HepG2 (cell line): Measurements from ENCODE around the gene STARD10. TPM values are rescaled to one million over a fixed set of nuclear protein-coding genes. Genes with fewer than 3 reads are reported as not detected.

Experiments
- MYNN ChIP-seq: sonication (generic); formaldehyde crosslinking; IDR thresholded peaks from 2 replicates; pipeline ENCODE4 v1.4.0; 2020; ENCODE audit warnings: mild to moderate bottlenecking, low read depth, missing genetic modification reagents
- NCOA2 ChIP-seq: sonication (generic); formaldehyde crosslinking; IDR thresholded peaks from 2 replicates; pipeline ENCODE4 v1.8.0; 2022; ENCODE audit warnings: inconsistent platforms
- NFIC ChIP-seq: IDR thresholded peaks from 2 replicates; pipeline ENCODE4 v1.6.1; 2012; ENCODE audit warnings: mild to moderate bottlenecking, low read length, inconsistent platforms
- PHB2 ChIP-seq: fragments of 450-650 bp; IDR thresholded peaks from 2 replicates; pipeline ENCODE4 v1.6.1; 2018; ENCODE audit not compliant: partially characterized antibody
- RERE ChIP-seq: IDR thresholded peaks from 2 replicates; pipeline ENCODE4 v1.6.1; 2016; ENCODE audit warnings: low read depth, missing genetic modification reagents, missing compliant biosample characterization
- RFX3 ChIP-seq: IDR thresholded peaks from 2 replicates; pipeline ENCODE4 v1.6.1; 2016; ENCODE audit warnings: missing biosample characterization, missing genetic modification reagents
- RFXANK ChIP-seq: IDR thresholded peaks from 2 replicates; pipeline ENCODE4 v1.6.1; 2016
- SIN3A ChIP-seq: IDR thresholded peaks from 2 replicates; pipeline ENCODE4 v1.6.1; 2011; ENCODE audit warnings: low read depth, mild to moderate bottlenecking, control low read depth, low read length, borderline replicate concordance
- ZBED4 ChIP-seq: sonication (generic); formaldehyde crosslinking; IDR thresholded peaks from 2 replicates; pipeline ENCODE4 v1.4.0; 2020; ENCODE audit warnings: missing genetic modification reagents, borderline replicate concordance
- ZEB1 ChIP-seq: IDR thresholded peaks from 2 replicates; pipeline ENCODE4 v1.6.1; 2012; ENCODE audit warnings: mild to moderate bottlenecking, low read depth, inconsistent platforms; ENCODE audit not compliant: insufficient replicate concordance
- ZNF10 ChIP-seq: sonication (generic); formaldehyde crosslinking; IDR thresholded peaks from 2 replicates; pipeline ENCODE4 v1.4.0; 2020; ENCODE audit warnings: mild to moderate bottlenecking, low read depth, missing genetic modification reagents, borderline replicate concordance
- ZNF207 ChIP-seq: fragments of 450-650 bp; IDR thresholded peaks from 2 replicates; pipeline ENCODE4 v1.6.1; 2016; ENCODE audit warnings: antibody characterized with exemption, borderline replicate concordance
- ZNF468 ChIP-seq: sonication (generic); formaldehyde crosslinking; IDR thresholded peaks from 2 replicates; pipeline ENCODE4 v1.8.0; 2022; ENCODE audit warnings: mild to moderate bottlenecking, moderate library complexity, missing genetic modification reagents
- ZNF777 ChIP-seq: sonication (generic); formaldehyde crosslinking; IDR thresholded peaks from 2 replicates; pipeline ENCODE4 v1.4.0; 2020; ENCODE audit warnings: missing genetic modification reagents
- polyA plus RNA-seq, 8 experiments: library from polyadenylated mRNA; depleted of rRNA in 3 of 8; stranded (reverse) in 7 of 8; unstranded in 1 of 8; fragments of >200 nt; fragmentation: Illumina TruSeq in 4 of 8; extraction: Trizol in 4 of 8; gene quantifications; 2 replicates each; pipeline versions ENCODE4 v1.2.1 to v1.2.3, GENCODE V29; 2011 to 2016; ENCODE audit warnings: low read depth in 4 of 8, missing spikeins in 1 of 8, mixed read lengths in 1 of 8; ENCODE audit not compliant: insufficient read depth in 1 of 8
- total RNA-seq, 5 experiments: library from RNA; depleted of rRNA; stranded (reverse); fragments of >200 nt; fragmentation: Illumina TruSeq; extraction: Trizol; gene quantifications; 2 replicates each; pipeline ENCODE4 v1.2.3, GENCODE V29; 2016; ENCODE audit warnings: low read depth in 1 of 5
- TF ChIP-seq, protein P1 (sequence below): sonication (generic); formaldehyde crosslinking; IDR thresholded peaks from 2 replicates; pipeline ENCODE4 v1.4.0; 2020; ENCODE audit warnings: missing genetic modification reagents
- TF ChIP-seq, protein P2 (sequence below), 2 experiments: IDR thresholded peaks; 2 replicates each; pipeline ENCODE4 v1.6.1; 2011 to 2012; ENCODE audit warnings: low read length in 2 of 2, borderline replicate concordance in 1 of 2, low read depth in 1 of 2, mild to moderate bottlenecking in 1 of 2, moderate library complexity in 1 of 2

STARD10 gene
- total and polyA plus RNA-seq, 2 of the 13 experiments (the other 11 are each of a cell fraction or from before 2014, with no cell fraction given): 260 to 341 TPM

DNA sequence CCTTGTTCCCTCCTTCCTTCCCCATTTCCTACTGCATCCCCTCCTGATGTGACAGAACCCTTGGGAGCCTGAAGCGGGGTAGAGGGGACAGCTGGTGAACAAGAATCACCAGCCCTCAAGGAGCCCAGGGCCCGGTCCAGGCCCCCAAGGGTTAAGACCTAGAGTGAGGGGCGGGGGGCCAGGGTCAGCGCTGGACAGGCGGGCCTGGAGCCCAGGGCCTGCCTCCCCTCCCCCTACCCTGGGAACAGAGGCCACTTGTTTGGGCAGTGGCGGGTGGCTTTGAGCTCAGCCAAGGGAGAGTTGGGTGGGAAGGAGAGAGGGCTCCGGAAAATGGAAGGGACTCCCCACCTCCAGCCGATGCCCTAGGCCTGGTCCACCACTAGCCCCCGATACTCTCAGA is 43.8 kb downstream of the STARD10 start (continued):
- TF ChIP-seq ZBED4: 0 out of 2 replicates have a peak, but pooled peaks have one; percentile 27
- no peak for TF ChIP-seq PHB2
- no peak for TF ChIP-seq ZNF207
- TF ChIP-seq ZNF10: no peak
- TF ChIP-seq NCOA2 (CRISPR knock-in tag): peak; percentile 70
- TF ChIP-seq RFX3 (CRISPR knock-in tag): no peak
- TF ChIP-seq, protein P1, sequence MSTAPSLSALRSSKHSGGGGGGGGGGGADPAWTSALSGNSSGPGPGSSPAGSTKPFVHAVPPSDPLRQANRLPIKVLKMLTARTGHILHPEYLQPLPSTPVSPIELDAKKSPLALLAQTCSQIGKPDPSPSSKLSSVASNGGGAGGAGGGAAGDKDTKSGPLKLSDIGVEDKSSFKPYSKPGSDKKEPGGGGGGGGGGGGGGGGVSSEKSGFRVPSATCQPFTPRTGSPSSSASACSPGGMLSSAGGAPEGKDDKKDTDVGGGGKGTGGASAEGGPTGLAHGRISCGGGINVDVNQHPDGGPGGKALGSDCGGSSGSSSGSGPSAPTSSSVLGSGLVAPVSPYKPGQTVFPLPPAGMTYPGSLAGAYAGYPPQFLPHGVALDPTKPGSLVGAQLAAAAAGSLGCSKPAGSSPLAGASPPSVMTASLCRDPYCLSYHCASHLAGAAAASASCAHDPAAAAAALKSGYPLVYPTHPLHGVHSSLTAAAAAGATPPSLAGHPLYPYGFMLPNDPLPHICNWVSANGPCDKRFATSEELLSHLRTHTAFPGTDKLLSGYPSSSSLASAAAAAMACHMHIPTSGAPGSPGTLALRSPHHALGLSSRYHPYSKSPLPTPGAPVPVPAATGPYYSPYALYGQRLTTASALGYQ (CRISPR knock-in tag): no peak
- TF ChIP-seq ZNF468: no peak
- TF ChIP-seq, protein P2, sequence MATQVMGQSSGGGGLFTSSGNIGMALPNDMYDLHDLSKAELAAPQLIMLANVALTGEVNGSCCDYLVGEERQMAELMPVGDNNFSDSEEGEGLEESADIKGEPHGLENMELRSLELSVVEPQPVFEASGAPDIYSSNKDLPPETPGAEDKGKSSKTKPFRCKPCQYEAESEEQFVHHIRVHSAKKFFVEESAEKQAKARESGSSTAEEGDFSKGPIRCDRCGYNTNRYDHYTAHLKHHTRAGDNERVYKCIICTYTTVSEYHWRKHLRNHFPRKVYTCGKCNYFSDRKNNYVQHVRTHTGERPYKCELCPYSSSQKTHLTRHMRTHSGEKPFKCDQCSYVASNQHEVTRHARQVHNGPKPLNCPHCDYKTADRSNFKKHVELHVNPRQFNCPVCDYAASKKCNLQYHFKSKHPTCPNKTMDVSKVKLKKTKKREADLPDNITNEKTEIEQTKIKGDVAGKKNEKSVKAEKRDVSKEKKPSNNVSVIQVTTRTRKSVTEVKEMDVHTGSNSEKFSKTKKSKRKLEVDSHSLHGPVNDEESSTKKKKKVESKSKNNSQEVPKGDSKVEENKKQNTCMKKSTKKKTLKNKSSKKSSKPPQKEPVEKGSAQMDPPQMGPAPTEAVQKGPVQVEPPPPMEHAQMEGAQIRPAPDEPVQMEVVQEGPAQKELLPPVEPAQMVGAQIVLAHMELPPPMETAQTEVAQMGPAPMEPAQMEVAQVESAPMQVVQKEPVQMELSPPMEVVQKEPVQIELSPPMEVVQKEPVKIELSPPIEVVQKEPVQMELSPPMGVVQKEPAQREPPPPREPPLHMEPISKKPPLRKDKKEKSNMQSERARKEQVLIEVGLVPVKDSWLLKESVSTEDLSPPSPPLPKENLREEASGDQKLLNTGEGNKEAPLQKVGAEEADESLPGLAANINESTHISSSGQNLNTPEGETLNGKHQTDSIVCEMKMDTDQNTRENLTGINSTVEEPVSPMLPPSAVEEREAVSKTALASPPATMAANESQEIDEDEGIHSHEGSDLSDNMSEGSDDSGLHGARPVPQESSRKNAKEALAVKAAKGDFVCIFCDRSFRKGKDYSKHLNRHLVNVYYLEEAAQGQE (IDR thresholded peaks at IDR 0.05; ENCODE audit: borderline replicate concordance in 1 of 2, low read depth in 1 of 2, low read length in 2 of 2): no peak
- TF ChIP-seq NFIC: no peak
- TF ChIP-seq RERE (CRISPR knock-in tag): no peak
- TF ChIP-seq ZEB1: no peak
- TF ChIP-seq MYNN (CRISPR knock-in tag): no peak
- TF ChIP-seq SIN3A: no peak
- TF ChIP-seq RFXANK: no peak
- no peak for TF ChIP-seq ZNF777 (CRISPR knock-in tag)
